Colon (tissue), 2 donors: Measurements from ENCODE around the gene OAS3.
"Not testable (repeated sequence)": the region's sequence is repeated elsewhere in the genome, so short reads cannot be mapped to it uniquely, and the experiment has no call there.

Source experiments
- FAIRE-seq: peaks from 2 replicates; lab custom pipeline; 2012; peaks lifted over from hg19 to GRCh38; lab: Jason Lieb, UNC
- donor health status: control.
- donor health status: control.

Gene OAS3

GRCh38 chr12:112937741-112938719, at the start of gene OAS3:
TSS of gene OAS3 (plus strand) at chr12:112938474. CDS start at chr12:112938531, 57 bp downstream.
- FAIRE-seq: no peak

GRCh38 chr12:112891093-112892024, 46.9 kb upstream of the OAS3 start:
- no peak for FAIRE-seq

GRCh38 chr12:112892856-112893255, 45.4 kb upstream of the OAS3 start:
- no peak for FAIRE-seq

GRCh38 chr12:112894128-112894527, 44.1 kb upstream of the OAS3 start:
- no peak for FAIRE-seq

- FAIRE-seq: no peak
These were observed 39.9 kb upstream of the OAS3 start for GRCh38 chr12:112898380-112898779.

GRCh38 chr12:112900298-112901145, 37.8 kb upstream of the OAS3 start:
- FAIRE-seq: peak; percentile 24

GRCh38 chr12:112901271-112901670, 37.0 kb upstream of the OAS3 start:
- no peak for FAIRE-seq

GRCh38 chr12:112904571-112904970, 33.7 kb upstream of the OAS3 start:
- no peak for FAIRE-seq

- no peak for FAIRE-seq
These were observed 32.7 kb upstream of the OAS3 start for GRCh38 chr12:112905451-112906089.

GRCh38 chr12:112906712-112907414, 31.4 kb upstream of the OAS3 start, which contains the start of gene OAS1:
TSS of gene OAS1 (plus strand) at chr12:112906962. CDS start at chr12:112907040, 78 bp downstream.
- FAIRE-seq: peak; percentile 71

GRCh38 chr12:112907415-112908157, 30.7 kb upstream of the OAS3 start:
- FAIRE-seq: no peak

GRCh38 chr12:112908548-112908947, 29.7 kb upstream of the OAS3 start:
- no peak for FAIRE-seq

- FAIRE-seq: no peak
These were observed 28.6 kb upstream of the OAS3 start for GRCh38 chr12:112909693-112910092.

- no peak for FAIRE-seq
These were observed 25.1 kb upstream of the OAS3 start for GRCh38 chr12:112913038-112913688.

- not testable (repeated sequence) for FAIRE-seq
These were observed 24.4 kb upstream of the OAS3 start for GRCh38 chr12:112913888-112914287.

GRCh38 chr12:112916270-112916669, 22.0 kb upstream of the OAS3 start:
- FAIRE-seq: no peak

GRCh38 chr12:112919121-112919520, 19.2 kb upstream of the OAS3 start:
- no peak for FAIRE-seq

- no peak for FAIRE-seq
These were observed 13.3 kb upstream of the OAS3 start for GRCh38 chr12:112924986-112925385.

- FAIRE-seq: not testable (repeated sequence)
These were observed 11.7 kb upstream of the OAS3 start for GRCh38 chr12:112926416-112927033.
